Measurements from ENCODE around the gene PIH1D1. TPM values are rescaled to one million over a fixed set of nuclear protein-coding genes. Genes with fewer than 3 reads are reported as not detected.

The PIH1D1 gene
- total RNA-seq, 4 donors from 2014 or later = 79.6 to 144 (median 118) TPM

GRCh38 chr19:49425922-49426592, 25.6 kb downstream of the PIH1D1 start:
- DNase-seq (ENCODE audit: low spot score in 2 of 2) = no peak
- intact Hi-C loops (cut with DNase I; ENCODE audit: low total_unique reads) = no loop called here
- TF ChIP-seq POLR2A (IDR thresholded peaks at IDR 0.05) (no peak), CTCF (IDR thresholded peaks at IDR 0.05) (no peak)

GRCh38 chr19:49425178-49425577, 26.4 kb downstream of the PIH1D1 start, which contains the start of gene GFY:
Gene GFY, plus strand, starts transcription at chr19:49425388. Its CDS starts 1,043 bp downstream, at chr19:49426431.
- TF ChIP-seq POLR2A (IDR thresholded peaks at IDR 0.05) (no peak), CTCF (IDR thresholded peaks at IDR 0.05) (no peak)
- intact Hi-C loops (cut with DNase I; ENCODE audit: low total_unique reads) = no loop called here
- H3K4me3 ChIP-seq (ENCODE audit: low read depth, poor library complexity, severe bottlenecking) = no peak within 1 kb of the TSS
- DNase-seq (ENCODE audit: low spot score in 2 of 2) = no peak
- 64 to 72% methylated on average over 7 of the region's 7 CpGs for WGBS, 2 donors

More at GRCh38 chr19:49425922-49426592, 25.6 kb downstream of the PIH1D1 start:
- no peak overlapping the region for H3K4me3 ChIP-seq (ENCODE audit: low read depth, poor library complexity, severe bottlenecking)
- WGBS, 2 donors = 6% methylated on average over 30 of the region's 30 CpGs

- no peak for TF ChIP-seq POLR2A (IDR thresholded peaks at IDR 0.05)
- no peak for TF ChIP-seq CTCF (IDR thresholded peaks at IDR 0.05)
- no peak overlapping the region for H3K4me3 ChIP-seq (ENCODE audit: low read depth, poor library complexity, severe bottlenecking)
- WGBS, 2 donors = 14 to 25% methylated on average over 3 of the region's 3 CpGs
- intact Hi-C loops (cut with DNase I; ENCODE audit: low total_unique reads) = no loop called here
- DNase-seq (ENCODE audit: low spot score in 2 of 2) = no peak
Measured at GRCh38 chr19:49423985-49424303, 27.7 kb downstream of the PIH1D1 start.

- no peak for DNase-seq (ENCODE audit: low spot score in 2 of 2)
- WGBS, 2 donors = 8 to 10% methylated on average over 36 to 42 of the region's 42 CpGs
- H3K4me3 ChIP-seq (ENCODE audit: low read depth, poor library complexity, severe bottlenecking) = no peak within 1 kb of the TSS
- intact Hi-C loops (cut with DNase I; ENCODE audit: low total_unique reads) = no loop called here
- TF ChIP-seq CTCF (IDR thresholded peaks at IDR 0.05) (no peak), POLR2A (IDR thresholded peaks at IDR 0.05) (no peak)
Measured at GRCh38 chr19:49423071-49423984, 28.3 kb downstream of the PIH1D1 start, which contains the start of gene PTH2. Gene PTH2, minus strand, starts transcription at chr19:49423441. Its CDS starts 102 bp downstream, at chr19:49423339.

GRCh38 chr19:49422407-49423070, 29.1 kb downstream of the PIH1D1 start:
- no peak for TF ChIP-seq CTCF (IDR thresholded peaks at IDR 0.05)
- TF ChIP-seq POLR2A (IDR thresholded peaks at IDR 0.05) = no peak
- intact Hi-C loops (cut with DNase I; ENCODE audit: low total_unique reads) = no loop called here
- DNase-seq (ENCODE audit: low spot score in 2 of 2) = no peak
- WGBS, 2 donors = 2% methylated on average over 34 to 58 of the region's 58 CpGs
- H3K4me3 ChIP-seq (ENCODE audit: low read depth, poor library complexity, severe bottlenecking) = no peak overlapping the region
